HepG2 (cell line): ENCODE measurements around the gene PRKN. TPM values are rescaled to one million over a fixed set of nuclear protein-coding genes. Genes with fewer than 3 reads are reported as not detected.

Experiments used
- ATAC-seq: fragments of 200-7000 bp; cut with Tn5 transposase; 3 replicates; pipeline ENCODE4 v1.9.1; 2020; ENCODE audit warnings: mild to moderate bottlenecking, moderate library complexity
- BruUV-seq: library from RNA; stranded (reverse); fragments of 400-500 nt; replicated peaks from 2 replicates; lab custom pipeline; 2021; lab: Mats Ljungman, UMichigan
- CTCF ChIA-PET: fragments of 300-600 bp; formaldehyde crosslinking; extraction: SDS; loops from one replicate; lab custom pipeline; 2021; ENCODE audit warnings: low total read pairs, inconsistent platforms, low intra/inter-chr PET ratio; lab: Yijun Ruan, JAX
- POLR2A ChIA-PET: fragments of 350-600 bp; sonication (Branson Sonifier 250); formaldehyde crosslinking; loops from one replicate; lab custom pipeline; 2020; ENCODE audit warnings: antibody characterized with exemption, inconsistent platforms; lab: Yijun Ruan, JAX
- DNase-seq: peaks from one replicate; pipeline ENCODE4 v3.0.0-alpha.2; 2015; ENCODE audit warnings: low spot score
- FAIRE-seq: peaks from 3 replicates; lab custom pipeline; 2011; peaks lifted over from hg19 to GRCh38; lab: Jason Lieb, UNC
- H2AFZ ChIP-seq: one replicate; pipeline ENCODE4 v1.6.1; 2011; ENCODE audit warnings: low read length, inconsistent platforms
- H3K27ac ChIP-seq: fragments of 300-600 bp; 3 replicates; pipeline ENCODE4 v1.8.0; 2011; ENCODE audit warnings: mixed run types, mild to moderate bottlenecking, mixed read lengths, low read length, inconsistent platforms; ENCODE audit not compliant: insufficient read depth; ENCODE audit errors: extremely low read length
- H3K27me3 ChIP-seq, 2 experiments: fragments of 200-600 bp in 1 of 2; 2 replicates in 1 of 2; 3 replicates in 1 of 2; pipeline versions ENCODE4 v1.6.0 to v1.8.0; 2011; ENCODE audit warnings: low read length in 2 of 2, mild to moderate bottlenecking in 2 of 2, moderate library complexity in 2 of 2, inconsistent platforms in 1 of 2; ENCODE audit not compliant: insufficient read depth in 2 of 2, control insufficient read depth in 1 of 2
- H3K36me3 ChIP-seq, 2 experiments: fragments of 200-600 bp in 1 of 2; replicated peaks in 1 of 2; 2 replicates in 1 of 2; 3 replicates in 1 of 2; pipeline versions ENCODE4 v1.5.1 to v1.8.0; 2011; ENCODE audit warnings: low read length in 2 of 2, inconsistent platforms in 1 of 2; ENCODE audit not compliant: insufficient read depth in 2 of 2, control insufficient read depth in 1 of 2
- H3K4me1 ChIP-seq: 2 replicates; pipeline ENCODE4 v1.5.1; 2012; ENCODE audit warnings: low read length, inconsistent platforms; ENCODE audit not compliant: insufficient read depth
- H3K4me2 ChIP-seq: 2 replicates; pipeline ENCODE4 v1.6.0; 2011; ENCODE audit warnings: low read depth, low read length, inconsistent platforms
- H3K4me3 ChIP-seq, 3 experiments: fragments of 200-600 bp in 1 of 3; sonication (generic), shearing (Covaris generic) in 1 of 3; replicated peaks in 1 of 3; 2 replicates each; pipeline ENCODE4 v1.5.1; 2011 to 2016; ENCODE audit warnings: low read length in 3 of 3, inconsistent platforms in 2 of 3, low read depth in 2 of 3, mild to moderate bottlenecking in 2 of 3, control low read depth in 1 of 3, mixed read lengths in 1 of 3; ENCODE audit not compliant: insufficient read depth in 1 of 3
- H3K79me2 ChIP-seq: one replicate; pipeline ENCODE4 v1.6.1; 2011; ENCODE audit warnings: low read length, inconsistent platforms; ENCODE audit not compliant: insufficient read depth
- H3K9ac ChIP-seq: 2 replicates; pipeline ENCODE4 v1.6.0; 2011; ENCODE audit warnings: mild to moderate bottlenecking, low read depth, low read length, inconsistent platforms; ENCODE audit not compliant: insufficient read depth
- H3K9me3 ChIP-seq: 2 replicates; pipeline ENCODE4 v1.5.1; 2012; ENCODE audit warnings: mild to moderate bottlenecking, low read length
- H4K20me1 ChIP-seq: 2 replicates; pipeline ENCODE4 v1.6.0; 2011; ENCODE audit warnings: inconsistent platforms, mild to moderate bottlenecking, low read length, moderate library complexity; ENCODE audit not compliant: insufficient read depth
- AKNA ChIP-seq: sonication (generic); formaldehyde crosslinking; IDR thresholded peaks from 2 replicates; pipeline ENCODE4 v1.4.0; 2020; ENCODE audit warnings: missing genetic modification reagents, borderline replicate concordance
- ATF3 ChIP-seq: sonication (generic); formaldehyde crosslinking; IDR thresholded peaks from 2 replicates; pipeline ENCODE4 v1.4.0; 2020; ENCODE audit warnings: missing genetic modification reagents
- MED1 ChIP-seq: sonication (generic); formaldehyde crosslinking; IDR thresholded peaks from 2 replicates; pipeline ENCODE4 v1.4.0; 2020; ENCODE audit warnings: missing genetic modification reagents
- MEIS1 ChIP-seq: sonication (generic); formaldehyde crosslinking; IDR thresholded peaks from 2 replicates; pipeline ENCODE4 v1.9.0; 2021; ENCODE audit warnings: mild to moderate bottlenecking, missing genetic modification reagents, moderate library complexity, borderline replicate concordance
- MEIS2 ChIP-seq: sonication (generic); formaldehyde crosslinking; IDR thresholded peaks from 2 replicates; pipeline ENCODE4 v1.9.0; 2021; ENCODE audit warnings: mild to moderate bottlenecking, missing genetic modification reagents
- PAX8 ChIP-seq: sonication (generic); formaldehyde crosslinking; IDR thresholded peaks from 2 replicates; pipeline ENCODE4 v1.8.0; 2022; ENCODE audit warnings: mild to moderate bottlenecking, missing genetic modification reagents, borderline replicate concordance
- POLR2AphosphoS5 ChIP-seq: IDR thresholded peaks from 2 replicates; pipeline ENCODE4 v1.6.1; 2012; ENCODE audit warnings: low read depth, low read length
- RNF2 ChIP-seq: fragments of 450-650 bp; conservative IDR thresholded peaks from 2 replicates; pipeline ENCODE4 v1.6.1; 2016; ENCODE audit warnings: low read depth
- SAFB2 ChIP-seq: sonication (generic); formaldehyde crosslinking; IDR thresholded peaks from 2 replicates; pipeline ENCODE4 v1.5.1; 2020; ENCODE audit warnings: missing genetic modification reagents, low read depth, mild to moderate bottlenecking, borderline replicate concordance
- SOX5 ChIP-seq: IDR thresholded peaks from 2 replicates; pipeline ENCODE4 v1.6.1; 2016; ENCODE audit warnings: borderline replicate concordance
- ZFAT ChIP-seq: sonication (generic); formaldehyde crosslinking; conservative IDR thresholded peaks from 2 replicates; pipeline ENCODE4 v1.8.1; 2023; ENCODE audit warnings: missing genetic modification reagents, inconsistent platforms
- ZNF20 ChIP-seq: sonication (generic); formaldehyde crosslinking; IDR thresholded peaks from 2 replicates; pipeline ENCODE4 v1.4.0; 2020; ENCODE audit warnings: mild to moderate bottlenecking, moderate library complexity, missing genetic modification reagents
- ZNF253 ChIP-seq: sonication (generic); formaldehyde crosslinking; IDR thresholded peaks from 2 replicates; pipeline ENCODE4 v1.8.0; 2022; ENCODE audit warnings: mild to moderate bottlenecking, missing genetic modification reagents, borderline replicate concordance
- ZNF550 ChIP-seq: sonication (generic); formaldehyde crosslinking; IDR thresholded peaks from 2 replicates; pipeline ENCODE4 v1.4.0; 2020; ENCODE audit warnings: mild to moderate bottlenecking, missing genetic modification reagents, borderline replicate concordance
- ZNF724P ChIP-seq: sonication (generic); formaldehyde crosslinking; IDR thresholded peaks from 2 replicates; pipeline ENCODE4 v1.8.0; 2022; ENCODE audit warnings: missing genetic modification reagents, borderline replicate concordance
- ZXDC ChIP-seq: sonication (generic); formaldehyde crosslinking; IDR thresholded peaks from 2 replicates; pipeline ENCODE4 v1.5.0; 2020; ENCODE audit warnings: mild to moderate bottlenecking, missing genetic modification reagents
- WGBS: methylation state at CpG from one replicate; pipeline ENCODE4 v1.1.6; 2017; ENCODE audit warnings: low lambda C conversion rate; 5-methylcytosine and 5-hydroxymethylcytosine counted together
- in situ Hi-C: cut with HindIII; loops from 2 replicates; pipeline ENCODE4 v1.10.0; 2017; ENCODE audit warnings: low pct_unique_long_range_greater_than_20kb; ENCODE audit not compliant: extremely low pct_ligation_motif_present
- intact Hi-C: fragments of 100-400 bp; cut with micrococcal nuclease; formaldehyde crosslinking; loops from one replicate; pipeline ENCODE4 v1.10.0; 2022; ENCODE audit not compliant: unreplicated experiment
- polyA plus RNA-seq, 8 experiments: library from polyadenylated mRNA; depleted of rRNA in 3 of 8; stranded (reverse) in 7 of 8; unstranded in 1 of 8; fragments of >200 nt; fragmentation: Illumina TruSeq in 4 of 8; extraction: Trizol in 4 of 8; gene quantifications; 2 replicates each; pipeline versions ENCODE4 v1.2.1 to v1.2.3, GENCODE V29; 2011 to 2016; ENCODE audit warnings: low read depth in 4 of 8, missing spikeins in 1 of 8, mixed read lengths in 1 of 8; ENCODE audit not compliant: insufficient read depth in 1 of 8
- total RNA-seq, 5 experiments: library from RNA; depleted of rRNA; stranded (reverse); fragments of >200 nt; fragmentation: Illumina TruSeq; extraction: Trizol; gene quantifications; 2 replicates each; pipeline ENCODE4 v1.2.3, GENCODE V29; 2016; ENCODE audit warnings: low read depth in 1 of 5

Gene PRKN
- total and polyA plus RNA-seq, 2 of the 13 experiments (the other 11 are each of a cell fraction or from before 2014, with no cell fraction given): 0.31 to 0.44 TPM

GRCh38 chr6:161869491-161869890 lies 858.1 kb downstream of the PRKN start:
- H3K4me3 ChIP-seq: no peak overlapping the region
- no peaks in the 10 kb centered on the region for H3K9me3 ChIP-seq
- in situ Hi-C loops (no loop called here), intact Hi-C loops (no loop called here)
- ATAC-seq (no peak), DNase-seq (no peak), FAIRE-seq (no peak)
- H3K27me3 ChIP-seq: no peaks in the 10 kb centered on the region
- no peak overlapping the region for H3K27ac ChIP-seq
- H3K79me2 ChIP-seq: no peaks in the 10 kb centered on the region
- BruUV-seq: no TSS peak
- H3K4me1 ChIP-seq: no peaks in the 10 kb centered on the region
- ChIA-PET CTCF (no interaction called here), POLR2A (no interaction called here)
- H4K20me1 ChIP-seq: no peaks in the 10 kb centered on the region; the same call in 1 of the 2 replicates
- TF ChIP-seq ZXDC (CRISPR knock-in tag): no peak
- no peak for TF ChIP-seq SOX5 (CRISPR knock-in tag)
- TF ChIP-seq POLR2AphosphoS5: no peak
- TF ChIP-seq MEIS1 (CRISPR knock-in tag): no peak
- TF ChIP-seq PAX8 (CRISPR knock-in tag): no peak
- no peak for TF ChIP-seq MEIS2 (CRISPR knock-in tag)
- TF ChIP-seq SAFB2 (CRISPR knock-in tag): no peak
- no peak for TF ChIP-seq ZFAT
- no peak for TF ChIP-seq ZNF724P (CRISPR knock-in tag)
- TF ChIP-seq MED1 (CRISPR knock-in tag): no peak
- TF ChIP-seq AKNA (CRISPR knock-in tag): no peak
- no peak for TF ChIP-seq RNF2
- TF ChIP-seq ZNF20: no peak
- no peak for TF ChIP-seq ZNF550 (CRISPR knock-in tag)
- TF ChIP-seq ATF3 (CRISPR knock-in tag): no peak
- TF ChIP-seq ZNF253 (CRISPR knock-in tag): no peak
- no peak overlapping the region for H3K9ac ChIP-seq
- no peak overlapping the region for H2AFZ ChIP-seq
- H3K36me3 ChIP-seq: no peaks in the 10 kb centered on the region
- H3K4me2 ChIP-seq: no peak overlapping the region
- 16% methylated on average over 4 of the region's 4 CpGs for WGBS
